HCT116 (cell line): Measurements from ENCODE around the gene HIVEP3. TPM values are rescaled to one million over a fixed set of nuclear protein-coding genes. Genes with fewer than 3 reads are reported as not detected.

Experiments
- ATAC-seq: fragments of 200-7000 bp; cut with Tn5 transposase; 2 replicates; pipeline ENCODE4 v1.9.1; 2020; ENCODE audit warnings: mild to moderate bottlenecking, moderate library complexity
- BruUV-seq: library from RNA; stranded (reverse); fragments of 400-500 nt; replicated peaks from 2 replicates; lab custom pipeline; 2021; lab: Mats Ljungman, UMichigan
- CTCF ChIA-PET: fragments of 300-600 bp; sonication (Branson Sonifier 250); formaldehyde crosslinking; loops from one replicate; lab custom pipeline; 2021; ENCODE audit warnings: antibody characterized with exemption; lab: Charles Lee
- POLR2A ChIA-PET: fragments of 300-600, 350-600 bp; sonication (Branson Sonifier 250); formaldehyde crosslinking; loops from one replicate; lab custom pipeline; 2021; ENCODE audit warnings: antibody characterized with exemption; lab: Charles Lee
- RAD21 ChIA-PET, 2 experiments: fragments of 300-600 bp; sonication (Branson Sonifier 250); formaldehyde crosslinking; loops; one replicate each; lab custom pipeline; 2023; ENCODE audit warnings: low total read pairs in 2 of 2; ENCODE audit not compliant: uncharacterized antibody in 2 of 2, unreplicated experiment in 2 of 2, low non-redundant PET in 1 of 2; lab: Charles Lee
- DNase-seq: peaks from one replicate; pipeline ENCODE4 v3.0.0-alpha.2; 2010; ENCODE audit warnings: low read depth, low spot score
- H2AFZ ChIP-seq: fragments of 200-600 bp; shearing (Covaris generic), sonication (generic); 2 replicates; pipeline ENCODE4 v1.6.1; 2017; ENCODE audit warnings: low read depth, mixed run types, mixed read lengths, antibody characterized with exemption, low read length; ENCODE audit not compliant: poor library complexity, severe bottlenecking
- H3K27ac ChIP-seq: 2 replicates; pipeline ENCODE4 v1.5.1; 2012; ENCODE audit warnings: low read depth, low read length
- H3K27me3 ChIP-seq: fragments of 200-600 bp; sonication (generic); 2 replicates; pipeline ENCODE4 v1.6.1; 2016; ENCODE audit warnings: mixed run types, low read length, mixed read lengths; ENCODE audit not compliant: insufficient read depth
- H3K36me3 ChIP-seq, 2 experiments: fragments of 200-500 bp in 1 of 2; fragments of 200-600 bp in 1 of 2; sonication (Bioruptor generic) in 1 of 2; sonication (generic) in 1 of 2; 2 replicates each; pipeline versions ENCODE4 v1.5.1 to v1.6.1; 2014 to 2016; ENCODE audit warnings: low read length in 2 of 2, inconsistent platforms in 1 of 2, mixed read lengths in 1 of 2, mixed run types in 1 of 2; ENCODE audit not compliant: insufficient read depth in 2 of 2, control insufficient read depth in 1 of 2
- H3K4me1 ChIP-seq, 2 experiments: fragments of 200-600 bp in 1 of 2; sonication (generic) in 1 of 2; 2 replicates each; pipeline versions ENCODE4 v1.5.1 to v1.6.1; 2012 to 2017; ENCODE audit warnings: low read length in 2 of 2, inconsistent platforms in 1 of 2, mild to moderate bottlenecking in 1 of 2, mixed read lengths in 1 of 2, mixed run types in 1 of 2, moderate library complexity in 1 of 2; ENCODE audit not compliant: insufficient read depth in 2 of 2, control insufficient read depth in 1 of 2
- H3K4me2 ChIP-seq: fragments of 200-600 bp; sonication (generic); 2 replicates; pipeline ENCODE4 v1.6.1; 2017; ENCODE audit warnings: mixed run types, low read length, mixed read lengths
- H3K4me3 ChIP-seq, 2 experiments: fragments of 200-600 bp in 1 of 2; sonication (generic) in 1 of 2; replicated peaks in 1 of 2; 2 replicates each; pipeline ENCODE4 v1.5.1; 2011 to 2016; ENCODE audit warnings: low read length in 2 of 2, control low read depth in 1 of 2, low read depth in 1 of 2, mild to moderate bottlenecking in 1 of 2, mixed read lengths in 1 of 2, mixed run types in 1 of 2
- H3K79me2 ChIP-seq: fragments of 200-600 bp; sonication (generic); 2 replicates; pipeline ENCODE4 v1.6.1; 2017; ENCODE audit warnings: mild to moderate bottlenecking, mixed run types, low read length, moderate library complexity, mixed read lengths; ENCODE audit not compliant: insufficient read depth
- H3K9ac ChIP-seq: fragments of 200-600 bp; sonication (generic); 2 replicates; pipeline ENCODE4 v1.6.1; 2016; ENCODE audit warnings: low read length, mixed read lengths
- H3K9me2 ChIP-seq: fragments of 200-600 bp; sonication (generic), shearing (Covaris generic); 2 replicates; pipeline ENCODE4 v1.6.1; 2017; ENCODE audit warnings: mixed run types, mild to moderate bottlenecking, moderate library complexity; ENCODE audit not compliant: insufficient read depth
- H3K9me3 ChIP-seq, 2 experiments: fragments of 200-500 bp in 1 of 2; fragments of 200-600 bp in 1 of 2; sonication (Bioruptor generic) in 1 of 2; sonication (generic) in 1 of 2; 2 replicates each; pipeline ENCODE4 v1.6.1; 2014 to 2017; ENCODE audit warnings: low read length in 2 of 2, mixed read lengths in 2 of 2, inconsistent platforms in 1 of 2, low read depth in 1 of 2, mild to moderate bottlenecking in 1 of 2, mixed run types in 1 of 2, moderate library complexity in 1 of 2; ENCODE audit not compliant: control insufficient read depth in 1 of 2, insufficient read depth in 1 of 2
- H4K20me1 ChIP-seq: fragments of 200-600 bp; sonication (generic), shearing (Covaris generic); 2 replicates; pipeline ENCODE4 v1.6.1; 2017; ENCODE audit warnings: mixed run types, mild to moderate bottlenecking, moderate library complexity; ENCODE audit not compliant: insufficient read depth
- ATF3 ChIP-seq: IDR thresholded peaks from 2 replicates; pipeline ENCODE4 v1.6.1; 2012
- CBX3 ChIP-seq: IDR thresholded peaks from 2 replicates; pipeline ENCODE4 v1.6.1; 2012; ENCODE audit warnings: low read depth
- CTCF ChIP-seq, 3 experiments: fragments of 200-600 bp in 1 of 3; sonication (generic) in 1 of 3; IDR thresholded peaks in 2 of 3; conservative IDR thresholded peaks in 1 of 3; 2 replicates each; pipeline ENCODE4 v1.5.1; 2012 to 2017; ENCODE audit warnings: low read depth in 2 of 3, low read length in 2 of 3, antibody characterized with exemption in 1 of 3, borderline replicate concordance in 1 of 3, control low read depth in 1 of 3, mild to moderate bottlenecking in 1 of 3, mixed read lengths in 1 of 3, mixed run types in 1 of 3, moderate library complexity in 1 of 3; ENCODE audit not compliant: insufficient read depth in 1 of 3
- EZH2 ChIP-seq: fragments of 200-600 bp; sonication (generic); IDR thresholded peaks from 2 replicates; pipeline ENCODE4 v1.6.1; 2017; ENCODE audit warnings: antibody characterized with exemption, mixed run types
- EZH2phosphoT487 ChIP-seq: fragments of 200-600 bp; IDR thresholded peaks from 2 replicates; pipeline ENCODE4 v1.6.1; 2018; ENCODE audit warnings: antibody characterized with exemption, borderline replicate concordance
- JUND ChIP-seq: IDR thresholded peaks from 2 replicates; pipeline ENCODE4 v1.6.1; 2012
- MAX ChIP-seq: IDR thresholded peaks from 2 replicates; pipeline ENCODE4 v1.6.1; 2012
- POLR2A ChIP-seq: IDR thresholded peaks from 2 replicates; pipeline ENCODE4 v1.7.0; 2011; ENCODE audit warnings: borderline replicate concordance; ENCODE audit not compliant: insufficient read depth, insufficient read length; ENCODE audit errors: extremely low read depth
- POLR2AphosphoS5 ChIP-seq: IDR thresholded peaks from 2 replicates; pipeline ENCODE4 v1.6.1; 2011; ENCODE audit warnings: mild to moderate bottlenecking, low read depth, low read length, moderate library complexity
- RAD21 ChIP-seq: IDR thresholded peaks from 2 replicates; pipeline ENCODE4 v1.6.1; 2012; ENCODE audit warnings: low read depth, mild to moderate bottlenecking
- REST ChIP-seq: IDR thresholded peaks from 2 replicates; pipeline ENCODE4 v1.6.1; 2012; ENCODE audit warnings: low read depth
- SIN3A ChIP-seq: IDR thresholded peaks from 2 replicates; pipeline ENCODE4 v1.6.1; 2012; ENCODE audit warnings: low read depth
- SP1 ChIP-seq: IDR thresholded peaks from 2 replicates; pipeline ENCODE4 v1.6.1; 2012; ENCODE audit warnings: low read depth
- TCF7L2 ChIP-seq: IDR thresholded peaks from 2 replicates; pipeline ENCODE4 v1.7.0; 2011; ENCODE audit warnings: borderline replicate concordance, inconsistent platforms; ENCODE audit not compliant: insufficient read depth, insufficient read length; ENCODE audit errors: extremely low read depth
- YY1 ChIP-seq: IDR thresholded peaks from 2 replicates; pipeline ENCODE4 v1.6.1; 2011; ENCODE audit warnings: low read length, low read depth, moderate library complexity, mild to moderate bottlenecking; ENCODE audit not compliant: insufficient replicate concordance; ENCODE audit errors: extremely low read depth
- ZBTB33 ChIP-seq: IDR thresholded peaks from 2 replicates; pipeline ENCODE4 v1.6.1; 2011; ENCODE audit warnings: mild to moderate bottlenecking, low read length, moderate library complexity; ENCODE audit not compliant: insufficient replicate concordance; ENCODE audit errors: extremely low read depth
- ZNF274 ChIP-seq: fragments of 200-500 bp; sonication (Bioruptor generic); IDR thresholded peaks from 2 replicates; pipeline ENCODE4 v1.6.1; 2014; ENCODE audit warnings: mild to moderate bottlenecking, low read depth, low read length, inconsistent platforms
- intact Hi-C: fragments of 100-400 bp; cut with micrococcal nuclease; formaldehyde crosslinking; loops from 2 replicates; pipeline ENCODE4 v1.10.0; 2022
- total RNA-seq: library from RNA; stranded (reverse); gene quantifications from one replicate; pipeline ENCODE4 v1.2.1, GENCODE V29; 2021; ENCODE audit not compliant: unreplicated experiment

HIVEP3 gene
- total RNA-seq, 1 experiment from 2014 or later, result 7.1 TPM

GRCh38 chr1:41819069-41819468 is 99.7 kb downstream of the HIVEP3 start (continued):
- TF ChIP-seq EZH2phosphoT487, result no peak

GRCh38 chr1:41816061-41816460 is 102.7 kb downstream of the HIVEP3 start:
- no peak for ATAC-seq
- Histone ChIP-seq H3K36me3 (no peaks in the 10 kb centered on the region), H3K79me2 (no peaks in the 10 kb centered on the region), H3K4me3 (no peak overlapping the region), H3K4me1 (peaks cover 7 to 15% of the 10 kb centered on the region in 2 experiments; a peak in 3 of 4 replicates), H3K9me2 (no peaks in the 10 kb centered on the region), H3K27me3 (no peaks in the 10 kb centered on the region), H3K27ac (no peak overlapping the region), H4K20me1 (no peaks in the 10 kb centered on the region), H3K9me3 (no peaks in the 10 kb centered on the region), H3K4me2 (no peak overlapping the region), H2AFZ (no peak overlapping the region), H3K9ac (no peak overlapping the region)
- TF ChIP-seq ATF3, result no peak
- TF ChIP-seq POLR2AphosphoS5, result no peak
- no peak for TF ChIP-seq TCF7L2
- TF ChIP-seq ZBTB33, result no peak
- TF ChIP-seq RAD21, result no peak
- no peak for TF ChIP-seq YY1
- no peak for TF ChIP-seq SP1
- no peak for TF ChIP-seq MAX
- no peak for TF ChIP-seq SIN3A
- TF ChIP-seq CBX3, result no peak
- no peak for TF ChIP-seq POLR2A
- TF ChIP-seq ZNF274, result no peak
- TF ChIP-seq JUND, result no peak
- TF ChIP-seq CTCF (IDR thresholded peaks at IDR 0.05 in 2 of 3, conservative IDR thresholded peaks at IDR 0.05 in 1 of 3; ENCODE audit: borderline replicate concordance in 1 of 3, insufficient read depth in 1 of 3, low read depth in 2 of 3, low read length in 2 of 3), result no peak
- no peak for TF ChIP-seq EZH2
- no peak for TF ChIP-seq REST
- no peak for TF ChIP-seq EZH2phosphoT487
- BruUV-seq, result no TSS peak
- CTCF ChIA-PET, result no interaction called here
- no peak for DNase-seq
- POLR2A ChIA-PET, result no interaction called here
- RAD21 ChIA-PET, result no interaction called here
- intact Hi-C loops, result no loop called here
